NCI-H1436 (cell line): Measurements from ENCODE around the gene FMNL1.

Source experiments
- DNase-seq: peaks from one replicate; lab custom pipeline; 2025; lab: John Stamatoyannopoulos, UW

FMNL1 gene

DNA sequence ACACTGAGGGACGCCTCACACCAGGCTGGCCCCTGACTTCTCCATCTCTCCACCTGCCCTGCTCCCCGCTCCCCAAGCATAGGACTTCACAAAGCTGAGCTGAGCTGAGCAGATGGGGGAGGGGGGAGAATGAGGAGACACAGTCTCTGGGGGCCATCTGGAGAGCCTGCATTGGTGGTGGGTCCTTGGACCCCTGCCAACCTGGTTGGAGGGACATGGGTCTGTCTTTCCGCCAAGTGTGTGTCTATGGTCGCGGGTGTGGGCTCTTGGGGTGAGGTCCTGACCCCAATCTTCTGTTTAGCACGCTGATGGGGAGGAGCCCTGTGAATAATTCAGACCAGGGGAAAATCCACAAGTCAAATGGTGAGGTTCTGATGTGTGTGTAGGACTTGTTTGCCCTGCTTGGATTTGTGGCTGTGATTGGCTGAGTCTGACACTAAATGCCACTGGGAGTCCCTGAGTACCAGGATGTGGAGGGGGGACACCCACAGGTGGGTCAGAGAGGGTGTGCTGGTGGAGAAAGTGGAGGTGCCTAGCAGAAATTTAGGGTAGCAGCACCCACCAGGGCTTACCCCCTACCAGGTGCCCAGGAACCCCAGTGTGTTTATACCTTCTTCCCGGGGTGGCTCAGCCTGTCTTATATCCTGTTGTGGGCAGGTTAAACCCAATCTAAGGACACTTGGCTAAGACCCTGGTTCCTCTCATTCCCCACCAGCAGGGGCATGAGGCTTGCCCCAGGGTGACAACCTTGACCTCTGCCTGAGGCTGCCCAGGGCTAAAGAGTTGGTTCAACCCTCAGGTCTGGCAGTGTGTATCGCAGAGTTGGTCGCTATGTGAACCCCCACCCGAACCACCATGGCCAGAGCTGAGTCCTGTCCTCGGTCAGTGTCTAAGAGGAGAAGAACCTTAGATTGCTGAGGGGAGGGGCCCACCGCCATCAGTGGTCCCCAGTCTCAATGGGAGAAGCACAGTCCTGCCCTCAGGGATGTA, 2.1 kb downstream of the FMNL1 start:
- DNase-seq: no peak

DNA sequence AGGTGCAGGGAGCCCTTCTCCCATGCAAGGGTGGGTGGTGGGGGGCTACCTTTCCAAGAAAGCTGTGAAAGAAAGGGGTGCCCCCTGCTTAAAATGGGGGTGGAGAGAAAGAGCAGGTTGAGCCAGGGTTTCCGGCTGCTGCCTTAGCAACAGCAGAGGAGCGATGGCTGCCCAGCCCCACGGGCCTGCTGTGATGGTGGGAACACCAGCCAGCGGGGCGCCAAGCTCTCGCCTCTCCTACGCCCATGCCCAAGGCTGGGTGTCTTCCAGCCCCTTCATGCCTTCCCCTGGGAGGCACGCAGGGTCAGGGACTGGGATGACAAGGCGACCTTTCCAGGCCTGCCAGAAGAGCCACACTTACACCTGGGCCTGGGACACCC, 3.0 kb downstream of the FMNL1 start:
- no peak for DNase-seq

DNA sequence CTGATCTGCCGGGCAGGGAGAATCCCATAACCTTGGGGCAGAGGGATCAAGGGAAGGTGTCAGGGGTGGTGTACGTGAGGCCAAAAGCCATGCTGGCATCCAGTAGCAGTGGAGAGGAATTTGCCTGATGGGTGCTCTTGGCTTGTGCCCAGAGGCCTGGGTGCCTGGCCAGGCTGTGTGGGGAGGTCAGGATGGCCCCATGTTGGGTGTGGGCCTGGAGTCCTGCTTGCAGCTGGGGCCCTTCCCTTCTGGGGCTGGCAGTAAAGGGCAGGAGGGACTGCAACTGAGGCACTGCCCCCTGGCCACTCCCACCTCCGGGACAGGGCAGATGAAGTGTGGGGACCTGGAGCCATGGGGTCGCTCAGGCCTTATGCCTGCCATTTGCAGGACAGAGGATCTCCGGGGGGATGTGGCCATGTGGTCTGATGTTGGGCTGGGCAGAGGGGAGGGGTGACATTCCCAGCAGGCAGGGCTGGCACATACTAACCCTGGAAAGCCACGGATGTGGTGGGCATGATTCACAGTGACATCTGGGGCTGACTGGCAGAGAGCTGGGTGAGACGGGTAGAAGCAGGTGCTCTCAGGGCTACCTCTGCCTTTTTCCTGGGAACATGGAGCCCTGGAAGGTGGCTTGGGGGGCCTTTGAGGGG, 3.5 kb downstream of the FMNL1 start:
- no peak for DNase-seq

DNA sequence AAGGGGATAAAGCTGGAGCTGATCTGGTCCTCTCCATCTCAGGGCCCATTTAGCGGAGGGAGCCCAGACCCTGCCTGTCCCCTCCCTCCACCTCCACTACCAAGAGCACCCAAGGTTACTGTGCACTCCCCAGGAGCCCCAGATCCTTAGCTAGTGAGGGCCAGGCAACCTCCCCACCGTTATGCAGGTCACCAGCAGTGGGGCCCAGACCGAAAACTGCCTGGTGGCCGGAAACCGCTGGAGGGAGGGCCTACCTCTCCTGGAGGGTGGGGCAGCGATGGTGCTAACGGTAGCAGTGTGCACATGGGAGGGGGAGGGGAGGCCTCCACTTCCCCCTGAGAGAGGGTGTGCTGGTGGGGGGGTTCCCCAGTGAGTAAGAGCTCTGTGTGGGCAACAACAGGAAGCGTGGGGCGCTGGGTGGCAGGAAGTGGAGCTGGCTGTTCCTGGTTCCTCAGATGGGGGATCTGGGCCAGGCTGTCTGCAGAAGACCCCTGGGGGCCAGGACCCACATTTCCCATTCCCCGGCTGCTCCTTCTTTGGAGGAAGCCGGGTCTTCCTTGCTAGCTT, 4.4 kb downstream of the FMNL1 start:
- no peak for DNase-seq

DNA sequence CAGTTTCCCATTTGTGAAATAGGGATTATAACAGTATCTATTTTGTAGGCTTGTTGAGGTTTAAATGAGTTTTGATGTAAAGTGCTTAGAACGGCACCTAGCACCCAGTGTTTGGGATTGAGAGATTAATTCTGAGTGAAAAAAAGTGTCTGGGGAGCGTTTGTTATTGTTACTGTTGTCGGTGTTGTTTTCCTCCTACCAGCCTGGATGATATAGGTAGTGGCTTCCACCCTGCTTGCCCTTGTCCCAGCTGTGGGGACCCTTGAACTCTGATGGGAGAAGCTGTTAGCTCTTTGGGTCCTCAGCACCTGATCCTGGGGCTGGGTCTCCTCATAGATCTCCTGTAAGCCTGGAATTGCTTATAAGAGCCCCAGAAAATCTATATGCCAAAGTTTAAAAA, 4.9 kb downstream of the FMNL1 start:
- no peak for DNase-seq

DNA sequence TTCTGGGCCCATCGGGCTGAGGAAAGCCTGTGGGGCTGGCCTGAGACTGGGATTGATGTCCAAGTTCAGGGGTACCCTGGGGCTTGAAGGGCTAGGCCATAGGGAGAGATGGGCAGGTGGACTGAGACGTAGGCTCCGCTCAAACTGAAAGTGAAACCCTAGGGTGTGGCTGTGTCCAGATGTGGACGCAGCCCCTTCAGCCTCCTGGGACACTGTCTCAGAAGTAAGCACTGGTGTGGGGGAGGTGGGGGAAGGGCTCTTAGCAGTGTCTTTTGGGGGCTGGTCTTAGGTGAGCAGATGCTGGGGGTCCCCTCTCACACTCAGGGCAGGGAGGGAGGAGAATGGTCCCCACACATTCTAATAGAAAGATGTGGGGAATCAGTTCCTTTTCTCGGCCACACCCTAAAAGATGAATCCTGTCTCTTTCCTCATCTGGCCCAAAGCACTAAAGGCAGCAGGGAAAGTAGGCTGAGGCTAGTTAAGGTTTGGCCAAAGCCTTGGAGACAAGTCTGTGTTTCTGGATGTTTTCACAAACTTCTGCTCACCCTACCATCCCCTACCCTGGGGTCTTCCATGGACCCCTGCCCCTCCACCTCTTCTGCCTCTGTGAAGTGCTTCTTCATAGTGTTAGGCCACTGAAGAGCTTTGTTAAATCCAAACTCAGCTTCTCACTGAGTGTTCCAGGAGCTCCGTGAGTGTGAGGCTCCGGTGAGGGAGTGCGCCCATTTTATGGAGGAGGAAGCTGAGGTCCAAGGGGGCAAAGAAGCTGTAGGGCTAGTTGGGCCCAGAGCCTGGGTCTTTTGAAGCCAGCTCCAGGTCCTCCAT, 5.6 kb downstream of the FMNL1 start:
- DNase-seq: no peak

DNA sequence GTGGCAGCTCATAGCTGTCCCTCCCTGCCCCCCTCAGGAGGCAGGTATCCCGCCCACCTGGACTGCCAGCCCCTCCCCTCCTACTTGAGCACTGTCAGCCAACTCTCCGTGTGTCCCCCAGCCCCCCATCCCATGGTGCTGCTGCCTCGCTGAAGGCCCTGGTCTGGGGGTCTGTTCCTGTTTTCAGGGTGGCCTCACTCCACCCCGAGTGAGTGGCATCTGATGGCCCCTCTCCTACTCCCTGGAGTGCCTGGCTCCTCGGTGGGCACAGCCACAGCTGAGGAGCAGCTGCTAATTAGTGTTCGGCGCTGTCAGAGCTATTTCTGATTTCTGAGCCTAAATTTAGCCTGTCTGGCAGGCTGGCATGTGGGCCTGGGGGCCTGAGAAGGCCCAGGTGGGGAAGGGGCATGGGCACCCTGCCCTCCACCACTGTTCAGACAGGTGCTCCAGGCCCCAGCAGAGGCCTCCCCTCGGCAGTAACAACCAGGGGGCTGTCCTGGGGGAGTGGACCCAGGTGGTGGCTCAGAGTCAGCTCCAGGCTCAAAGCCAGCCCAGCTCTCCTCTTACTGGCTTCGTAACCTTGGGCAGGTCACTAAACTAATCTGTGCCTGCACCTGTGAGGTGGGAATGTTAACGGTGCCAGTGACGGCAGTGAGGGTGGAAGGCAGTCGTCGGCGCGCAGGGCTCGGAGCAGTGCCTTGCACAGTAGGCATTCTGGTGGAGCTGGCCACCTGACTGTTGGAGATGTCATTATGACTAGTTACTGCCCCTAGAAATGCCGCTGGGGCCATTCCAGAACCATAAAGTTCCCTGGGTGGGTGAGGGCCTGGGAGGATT, 6.5 kb downstream of the FMNL1 start:
- DNase-seq: no peak

DNA sequence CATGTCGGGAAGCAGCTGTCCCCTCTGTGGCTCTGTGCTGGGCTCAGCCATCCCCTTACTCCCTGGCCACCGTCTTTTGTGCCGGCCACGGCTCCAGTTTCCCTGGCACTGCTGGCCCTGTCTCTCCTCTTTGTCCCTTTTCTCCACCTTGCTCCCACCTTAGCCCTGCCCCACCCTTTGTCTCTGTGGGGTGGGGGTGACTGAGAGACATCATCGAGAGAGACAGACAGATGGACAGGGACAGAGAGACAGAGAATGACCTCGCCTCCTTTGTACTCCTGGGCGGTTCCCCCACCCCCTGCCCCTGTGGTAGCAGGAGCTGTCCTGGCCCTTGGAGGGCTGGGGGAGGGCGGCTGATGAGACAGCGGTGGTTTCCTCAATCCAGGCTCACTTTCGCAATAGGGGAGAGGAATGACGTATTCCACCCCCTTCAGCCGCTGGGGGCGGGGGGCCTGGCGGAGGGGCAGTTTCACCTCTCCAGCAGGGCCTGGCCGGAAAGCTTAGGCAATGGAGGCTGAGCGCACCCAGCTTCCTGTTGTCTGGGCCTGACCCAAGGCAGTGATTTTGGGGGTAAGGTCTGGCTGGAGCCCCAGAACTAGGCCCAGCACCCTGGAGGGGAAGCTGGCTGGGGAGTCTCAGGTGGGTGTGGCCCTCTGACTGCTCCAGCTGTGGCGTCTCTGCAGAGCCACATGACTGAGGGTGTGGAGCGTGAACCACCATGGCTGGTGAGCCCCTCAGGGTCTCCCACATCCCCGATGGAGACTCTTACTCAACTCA, 7.3 kb downstream of the FMNL1 start:
- DNase-seq: no peak

DNA sequence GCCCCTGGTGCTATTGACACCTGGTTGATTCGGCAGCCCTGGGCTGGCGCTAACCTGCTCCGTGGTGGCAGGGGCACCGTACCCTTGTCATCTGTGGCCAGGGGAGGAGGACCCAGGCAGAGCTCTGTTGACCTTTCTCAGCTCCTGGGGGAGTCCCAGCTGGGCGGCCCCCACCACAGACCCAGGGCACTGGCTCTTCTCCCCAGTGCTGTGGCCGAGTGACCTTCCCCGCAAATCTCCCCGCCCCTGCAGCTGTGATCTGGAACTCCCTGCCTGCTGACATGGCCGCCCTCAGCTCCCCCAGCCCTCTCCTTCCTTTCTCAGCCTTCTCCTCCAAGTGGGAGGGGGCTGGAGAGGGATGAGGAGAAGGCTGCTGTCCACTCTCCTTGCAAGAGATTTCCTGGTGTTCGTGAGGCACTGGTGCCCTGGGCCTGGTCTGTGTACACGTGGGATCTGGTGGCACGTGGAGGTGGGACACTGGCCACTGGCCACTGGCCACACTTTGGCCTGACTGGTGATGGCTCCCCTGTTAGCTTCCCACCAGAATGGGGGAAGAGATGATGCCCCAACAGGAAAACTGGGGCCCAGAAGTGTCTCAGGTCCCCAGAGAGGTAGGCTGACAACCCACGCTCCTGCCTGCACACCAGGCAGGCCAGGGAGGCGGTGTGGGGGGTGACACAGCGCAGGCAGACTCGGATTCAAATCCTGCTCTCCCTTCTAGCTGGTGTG, 8.2 kb downstream of the FMNL1 start:
- no peak for DNase-seq

DNA sequence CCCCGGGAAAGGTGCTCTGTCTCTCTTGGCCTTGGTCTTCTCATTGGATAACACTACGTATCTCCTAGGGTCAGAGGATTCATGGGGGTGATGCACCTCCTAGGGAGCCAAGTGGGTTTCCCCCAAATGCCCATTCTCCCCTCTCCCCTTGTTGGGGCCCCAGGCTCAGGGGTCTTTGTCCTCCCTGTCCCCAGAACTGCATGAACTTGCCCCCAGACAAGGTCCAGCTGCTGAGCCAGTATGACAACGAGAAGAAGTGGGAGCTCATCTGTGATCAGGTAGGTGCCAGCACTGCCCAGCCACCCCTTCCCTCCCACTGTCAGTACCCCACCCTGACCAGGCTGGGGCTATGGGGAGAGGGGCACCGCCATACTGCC, 8.7 kb downstream of the FMNL1 start:
- DNase-seq: no peak

DNA sequence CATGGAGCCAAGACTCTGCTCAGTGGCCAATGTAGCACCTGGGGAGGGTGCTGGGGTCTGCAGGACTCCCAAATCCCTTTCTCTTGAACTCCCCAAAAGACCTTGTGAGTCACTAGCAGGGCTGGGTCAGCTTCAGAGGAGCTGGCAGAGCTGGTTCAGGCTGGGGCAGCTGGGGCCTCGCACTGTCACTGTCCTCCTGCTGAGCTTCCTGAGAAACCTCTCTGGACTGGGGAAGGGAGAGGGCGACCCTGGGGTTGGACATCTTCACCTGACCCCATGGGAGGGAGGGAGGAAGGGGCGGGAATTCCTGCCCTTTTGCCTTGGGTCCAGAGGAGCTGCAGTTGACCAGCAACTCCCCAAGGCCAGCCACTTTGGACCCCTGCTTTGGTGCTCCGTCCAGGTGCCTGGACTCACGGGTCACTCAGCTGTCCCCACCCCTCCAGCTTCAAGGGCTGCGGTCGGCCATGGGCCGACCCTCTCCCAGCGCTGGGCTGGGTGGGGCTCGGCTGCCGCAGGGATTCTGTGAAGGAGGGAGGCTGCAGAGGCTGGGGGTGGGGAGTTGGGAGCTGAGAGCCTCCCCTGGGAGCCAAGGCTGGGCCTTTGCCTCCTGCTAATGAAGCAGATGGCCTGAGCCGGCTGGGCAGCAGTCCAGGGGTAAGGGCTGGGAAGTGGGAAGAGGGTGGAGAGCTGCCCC, 9.2 kb downstream of the FMNL1 start:
- peak; percentile 22 for DNase-seq

DNA sequence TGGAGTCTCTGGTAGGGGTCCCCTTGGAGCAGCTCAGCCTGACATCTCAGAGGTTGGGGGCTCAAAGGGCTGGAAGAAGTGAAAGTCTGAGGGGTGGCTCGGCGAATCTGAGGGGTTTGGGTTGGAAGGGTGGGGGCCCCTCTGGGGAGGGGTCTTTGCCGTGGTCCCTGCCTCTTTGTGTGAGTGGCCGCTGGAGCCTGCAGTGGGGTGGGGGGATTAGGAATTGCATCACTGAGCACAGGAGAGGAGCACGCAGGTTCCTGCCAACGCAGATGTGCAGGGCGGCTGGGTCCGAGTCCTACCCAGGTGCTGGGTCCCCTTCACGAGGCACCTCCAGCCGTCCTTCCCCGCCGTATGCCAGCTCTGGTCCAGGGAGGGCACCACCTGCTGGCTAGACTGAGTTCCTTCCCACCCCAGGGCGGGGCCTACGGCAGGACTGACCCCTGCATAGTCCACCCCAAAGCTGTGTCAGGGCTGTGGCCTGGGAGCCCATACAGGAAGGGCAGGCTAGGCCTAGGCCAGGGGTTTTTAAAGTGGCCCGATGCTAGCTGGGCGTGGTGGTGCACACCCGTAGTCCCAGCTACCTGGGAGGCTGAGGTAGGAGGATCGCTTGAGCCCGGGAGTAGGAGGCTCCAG, 9.9 kb downstream of the FMNL1 start:
- no peak for DNase-seq

DNA sequence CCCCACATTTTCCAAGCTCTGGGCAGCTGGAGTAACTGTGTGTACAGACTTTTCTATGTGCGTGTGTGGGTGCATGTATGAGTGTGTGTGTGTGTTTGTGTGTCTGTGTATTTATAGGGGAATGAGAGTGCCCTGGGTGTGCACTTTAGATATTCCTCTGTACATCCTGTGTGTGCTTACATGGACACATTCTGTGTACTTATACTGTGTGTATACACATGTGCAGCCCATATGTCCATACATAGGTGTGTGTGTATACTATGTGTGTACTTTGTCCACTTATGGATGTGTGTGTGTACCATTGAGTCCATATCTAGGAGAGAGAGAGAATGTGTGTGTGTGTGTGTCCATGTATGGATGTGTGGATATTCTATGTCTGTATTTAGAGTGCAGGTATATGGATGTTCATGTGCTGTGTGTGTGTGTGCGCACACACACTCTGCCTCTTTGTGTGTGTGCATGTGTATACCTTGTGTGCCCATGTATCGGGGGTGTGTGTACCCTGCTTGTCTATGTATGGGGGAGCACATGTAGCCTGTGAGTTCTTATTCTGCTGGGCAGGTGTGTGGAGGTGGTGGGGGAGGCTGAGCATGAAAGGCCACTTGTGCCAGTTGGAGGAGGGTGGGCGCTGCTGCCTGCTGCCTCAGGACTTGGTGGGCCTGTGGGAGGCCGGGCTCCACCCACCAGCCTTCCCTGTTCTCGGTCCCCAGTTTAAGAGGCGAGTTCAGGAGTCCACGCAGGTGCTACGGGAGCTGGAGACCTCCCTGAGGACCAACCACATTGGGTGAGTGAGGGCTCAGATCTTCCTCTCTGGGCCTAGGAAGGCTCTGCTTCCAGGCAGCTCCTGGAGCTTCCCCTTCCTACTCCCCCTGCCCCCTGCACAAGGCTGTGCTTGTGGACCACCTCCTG, 11.1 kb downstream of the FMNL1 start:
- DNase-seq: no peak

DNA sequence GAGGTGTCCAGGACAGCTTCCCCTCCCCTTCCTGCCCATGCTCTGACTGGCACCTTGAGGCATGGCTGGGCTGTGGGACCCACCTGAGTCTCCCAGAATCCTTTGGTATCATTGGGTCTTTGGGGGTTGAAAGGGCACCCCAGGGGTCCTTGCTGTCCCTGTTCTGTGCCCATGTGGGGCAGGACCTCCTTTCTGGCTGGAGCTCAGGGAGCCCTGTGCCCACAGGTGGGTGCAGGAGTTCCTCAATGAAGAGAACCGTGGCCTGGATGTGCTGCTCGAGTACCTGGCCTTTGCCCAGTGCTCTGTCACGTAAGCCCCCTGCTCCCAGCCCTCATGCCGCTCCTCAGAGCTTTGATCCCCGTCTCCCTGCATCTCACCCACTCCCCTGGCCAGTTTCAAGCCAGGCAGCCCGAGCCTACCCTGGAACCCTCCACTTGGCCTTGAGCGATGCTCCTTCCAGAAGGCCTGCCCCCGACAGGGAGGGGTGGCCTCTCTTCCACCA, 11.8 kb downstream of the FMNL1 start:
- DNase-seq: no peak

DNA sequence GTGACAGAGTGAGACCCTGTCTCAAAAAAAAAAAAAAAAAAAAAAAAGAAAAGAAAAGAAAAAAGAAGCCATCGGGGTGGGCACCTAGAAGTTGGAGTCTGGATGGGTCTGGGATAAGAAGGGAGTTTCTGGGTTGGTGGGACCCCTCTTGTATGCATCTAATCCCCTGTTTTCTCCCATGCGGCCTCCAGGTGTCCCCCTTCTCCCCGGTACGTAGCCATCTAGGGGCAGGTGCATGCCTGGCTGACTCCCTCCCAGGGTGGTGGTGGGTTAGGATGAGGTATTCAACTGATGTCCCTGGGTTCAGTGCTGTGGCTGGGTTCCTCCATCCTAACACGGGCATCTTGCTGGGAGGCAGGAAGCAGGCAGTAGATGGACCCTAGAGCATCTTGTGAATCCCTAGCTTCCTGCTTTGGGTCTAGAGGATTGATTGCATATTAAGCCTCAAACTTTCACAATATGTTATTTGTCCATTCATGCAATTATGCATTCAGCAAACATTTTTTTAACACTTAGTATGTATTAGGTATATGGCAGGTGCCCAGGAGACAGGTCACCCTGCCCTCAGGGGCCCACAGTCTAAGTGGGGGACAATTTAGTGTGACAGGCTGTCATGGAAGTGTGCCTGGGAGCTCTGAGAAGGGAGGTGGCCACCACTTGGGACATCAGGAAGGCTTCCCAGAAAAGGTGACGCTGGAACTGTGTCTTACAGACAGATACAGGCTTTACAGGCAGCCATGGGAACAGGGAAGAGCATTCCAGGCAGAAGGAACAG, 13.1 kb downstream of the FMNL1 start:
- peak; percentile 78 for DNase-seq

DNA sequence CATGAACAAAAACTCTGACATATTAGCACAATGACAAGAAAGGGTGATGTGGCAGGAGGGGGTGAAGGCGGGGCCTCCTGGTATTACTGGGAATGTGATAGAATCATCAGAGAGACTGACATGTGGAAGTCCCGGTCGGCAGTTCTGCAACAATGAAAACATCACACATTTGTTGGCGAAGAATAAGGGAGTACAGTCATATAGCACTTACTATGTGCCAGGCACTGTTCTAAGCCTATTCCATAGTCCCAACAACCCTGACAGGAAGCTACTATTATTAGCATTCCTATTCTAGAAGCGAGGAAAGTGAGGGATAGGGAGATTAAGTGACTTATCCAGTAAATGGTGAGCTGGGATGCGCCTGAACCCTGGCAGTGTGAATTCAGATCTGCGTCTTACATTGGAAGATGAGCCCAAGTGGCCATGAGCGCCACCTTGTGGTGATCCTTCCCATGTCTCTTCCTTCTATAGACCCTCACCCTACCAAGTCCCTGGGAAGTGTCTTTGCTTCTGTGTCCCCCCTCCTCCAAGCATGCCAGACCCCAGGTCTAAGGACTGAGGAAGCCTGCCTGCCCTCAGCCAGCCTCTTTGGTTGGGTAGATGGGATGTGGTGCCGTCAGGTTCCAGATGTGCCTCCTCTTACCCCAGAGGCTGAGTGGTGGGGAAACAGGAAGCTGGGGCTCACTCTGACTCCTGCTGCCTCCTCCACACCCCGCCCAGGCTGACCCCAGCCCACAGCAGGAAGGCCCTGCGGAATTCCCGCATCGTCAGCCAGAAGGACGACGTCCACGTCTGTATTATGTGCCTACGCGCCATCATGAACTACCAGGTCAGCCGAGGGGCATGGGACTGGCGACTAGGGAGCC, 14.0 kb downstream of the FMNL1 start:
- DNase-seq: peak; percentile 77
